IMR-90 (cell line): ENCODE results near the gene LYRM7. TPM values are rescaled to one million over a fixed set of nuclear protein-coding genes. Genes with fewer than 3 reads are reported as not detected.

ENCODE experiments used
- ATAC-seq: fragments of 200-7000 bp; cut with Tn5 transposase; 2 replicates; pipeline ENCODE4 v1.9.1; 2020; ENCODE audit warnings: low read depth, mild to moderate bottlenecking, moderate library complexity
- BruUV-seq: library from RNA; stranded (reverse); fragments of 400-500 nt; replicated peaks from 2 replicates; lab custom pipeline; 2021; lab: Mats Ljungman, UMichigan
- CTCF ChIA-PET: fragments of 300-600 bp; formaldehyde crosslinking; extraction: SDS; loops from one replicate; lab custom pipeline; 2021; ENCODE audit warnings: antibody characterized with exemption; lab: Yijun Ruan, JAX
- POLR2A ChIA-PET: fragments of 300-600 bp; sonication (Branson Sonifier 250); formaldehyde crosslinking; loops from one replicate; lab custom pipeline; 2022; ENCODE audit warnings: antibody characterized with exemption; ENCODE audit not compliant: unreplicated experiment; lab: Charles Lee
- DNase-seq: peaks from one replicate; pipeline ENCODE4 v3.0.0; 2013
- H2AFZ ChIP-seq: replicated peaks from 2 replicates; pipeline ENCODE3; 2013; ENCODE audit warnings: low read length, mild to moderate bottlenecking; ENCODE audit not compliant: poor library complexity
- H2AK5ac ChIP-seq: 2 replicates; pipeline ENCODE4 v1.6.1; 2013; ENCODE audit warnings: low read depth, low read length, inconsistent platforms
- H2AK9ac ChIP-seq: replicated peaks from 2 replicates; pipeline ENCODE3; 2013; ENCODE audit warnings: mild to moderate bottlenecking, low read depth, low read length, moderate library complexity; ENCODE audit not compliant: poor library complexity
- H2BK120ac ChIP-seq: 2 replicates; pipeline ENCODE4 v1.6.1; 2013; ENCODE audit warnings: low read depth, low read length, inconsistent platforms
- H2BK15ac ChIP-seq: 3 replicates; pipeline ENCODE4 v1.6.1; 2013; ENCODE audit warnings: low read depth, low read length, inconsistent platforms
- H2BK20ac ChIP-seq: 2 replicates; pipeline ENCODE4 v1.6.1; 2013; ENCODE audit warnings: low read depth, mild to moderate bottlenecking, inconsistent platforms, low read length, moderate library complexity
- H2BK5ac ChIP-seq: 2 replicates; pipeline ENCODE4 v1.6.1; 2013; ENCODE audit warnings: mild to moderate bottlenecking, low read depth, low read length, inconsistent platforms; ENCODE audit not compliant: poor library complexity, severe bottlenecking
- H3K14ac ChIP-seq: replicated peaks from 2 replicates; pipeline ENCODE4 v1.6.1; 2013; ENCODE audit warnings: low read depth, low read length, inconsistent platforms
- H3K18ac ChIP-seq: 2 replicates; pipeline ENCODE4 v1.6.1; 2013; ENCODE audit warnings: low read depth, low read length, control low read depth
- H3K23ac ChIP-seq: 2 replicates; pipeline ENCODE4 v1.6.1; 2013; ENCODE audit warnings: low read depth, low read length, inconsistent platforms
- H3K27ac ChIP-seq: 2 replicates; pipeline ENCODE4 v1.5.1; 2013; ENCODE audit warnings: mild to moderate bottlenecking, control low read depth, low read length; ENCODE audit not compliant: insufficient read depth
- H3K27me3 ChIP-seq: 2 replicates; pipeline ENCODE4 v1.6.1; 2013; ENCODE audit warnings: low read length; ENCODE audit not compliant: control insufficient read depth, insufficient read depth
- H3K36me3 ChIP-seq: 2 replicates; pipeline ENCODE4 v1.6.1; 2013; ENCODE audit warnings: low read length, mixed read lengths; ENCODE audit not compliant: control insufficient read depth, insufficient read depth
- H3K4ac ChIP-seq: 2 replicates; pipeline ENCODE4 v1.6.1; 2013; ENCODE audit warnings: low read depth, low read length, inconsistent platforms
- H3K4me1 ChIP-seq: 2 replicates; pipeline ENCODE4 v1.6.1; 2013; ENCODE audit warnings: low read length, mixed read lengths; ENCODE audit not compliant: control insufficient read depth, insufficient read depth
- H3K4me2 ChIP-seq: 2 replicates; pipeline ENCODE4 v1.6.1; 2013; ENCODE audit warnings: low read depth, mild to moderate bottlenecking, control low read depth, low read length, moderate library complexity
- H3K4me3 ChIP-seq: 2 replicates; pipeline ENCODE4 v1.5.1; 2013; ENCODE audit warnings: low read depth, mild to moderate bottlenecking, control low read depth, low read length, moderate library complexity; ENCODE audit not compliant: insufficient read depth
- H3K56ac ChIP-seq: 2 replicates; pipeline ENCODE4 v1.6.1; 2013; ENCODE audit warnings: low read length, inconsistent platforms; ENCODE audit not compliant: insufficient read depth; ENCODE audit errors: extremely low read depth
- H3K79me1 ChIP-seq, 2 experiments: 2 replicates each; pipeline ENCODE4 v1.6.1; 2013; ENCODE audit warnings: low read length in 2 of 2, inconsistent platforms in 1 of 2, low read depth in 1 of 2
- H3K9ac ChIP-seq: 2 replicates; pipeline ENCODE4 v1.6.1; 2013; ENCODE audit warnings: low read depth, low read length, control low read depth
- H3K9me1 ChIP-seq: 2 replicates; pipeline ENCODE4 v1.6.1; 2013; ENCODE audit warnings: low read length, inconsistent platforms; ENCODE audit not compliant: insufficient read depth
- H3K9me3 ChIP-seq: 2 replicates; pipeline ENCODE4 v1.6.1; 2013; ENCODE audit warnings: low read length; ENCODE audit not compliant: control insufficient read depth, insufficient read depth
- H4K20me1 ChIP-seq: 2 replicates; pipeline ENCODE4 v1.6.1; 2013; ENCODE audit warnings: low read length, inconsistent platforms; ENCODE audit not compliant: insufficient read depth
- H4K5ac ChIP-seq: 2 replicates; pipeline ENCODE4 v1.6.1; 2013; ENCODE audit warnings: mild to moderate bottlenecking, low read depth, low read length, control low read depth
- H4K8ac ChIP-seq, 2 experiments: 2 replicates each; pipeline ENCODE4 v1.6.1; 2013; ENCODE audit warnings: low read depth in 2 of 2, low read length in 2 of 2, control low read depth in 1 of 2, inconsistent platforms in 1 of 2
- H4K91ac ChIP-seq: 2 replicates; pipeline ENCODE4 v1.6.1; 2013; ENCODE audit warnings: low read depth, low read length, inconsistent platforms; ENCODE audit not compliant: insufficient read depth
- BHLHE40 ChIP-seq: fragments of 150-350 bp; IDR thresholded peaks from 2 replicates; pipeline ENCODE4 v1.6.1; 2016; ENCODE audit warnings: mild to moderate bottlenecking, low read depth, low read length
- CEBPB ChIP-seq: IDR thresholded peaks from 2 replicates; pipeline ENCODE4 v1.6.1; 2012; ENCODE audit warnings: low read depth, low read length, improper control_type of control experiment
- CHD1 ChIP-seq: IDR thresholded peaks from 2 replicates; pipeline ENCODE4 v1.6.1; 2012; ENCODE audit warnings: low read depth, low read length, improper control_type of control experiment
- CTCF ChIP-seq: conservative IDR thresholded peaks from 2 replicates; pipeline ENCODE4 v1.5.1; 2012; ENCODE audit warnings: mild to moderate bottlenecking, low read depth, low read length, improper control_type of control experiment
- FOS ChIP-seq: fragments of 150-350 bp; IDR thresholded peaks from 2 replicates; pipeline ENCODE4 v1.6.1; 2016; ENCODE audit warnings: low read depth, low read length
- MAFK ChIP-seq: IDR thresholded peaks from 2 replicates; pipeline ENCODE4 v1.6.1; 2012; ENCODE audit warnings: low read depth, low read length, improper control_type of control experiment
- MAZ ChIP-seq: IDR thresholded peaks from 2 replicates; pipeline ENCODE4 v1.6.1; 2012; ENCODE audit warnings: low read depth, mild to moderate bottlenecking, low read length, improper control_type of control experiment, moderate library complexity, borderline replicate concordance
- MXI1 ChIP-seq: IDR thresholded peaks from 2 replicates; pipeline ENCODE4 v1.6.1; 2012; ENCODE audit warnings: low read depth, mild to moderate bottlenecking, low read length, moderate library complexity, borderline replicate concordance
- NFE2L2 ChIP-seq: fragments of 150-350 bp; IDR thresholded peaks from 2 replicates; pipeline ENCODE4 v1.6.1; 2016; ENCODE audit warnings: low read depth, mild to moderate bottlenecking, low read length
- POLR2A ChIP-seq: IDR thresholded peaks from 2 replicates; pipeline ENCODE4 v1.6.1; 2012; ENCODE audit warnings: mild to moderate bottlenecking, low read depth, low read length
- RAD21 ChIP-seq: IDR thresholded peaks from 2 replicates; pipeline ENCODE4 v1.6.1; 2012; ENCODE audit warnings: low read length, improper control_type of control experiment
- RCOR1 ChIP-seq: IDR thresholded peaks from 2 replicates; pipeline ENCODE4 v1.6.1; 2012; ENCODE audit warnings: mild to moderate bottlenecking, low read length, improper control_type of control experiment; ENCODE audit not compliant: insufficient replicate concordance
- RFX5 ChIP-seq: IDR thresholded peaks from 2 replicates; pipeline ENCODE4 v1.8.0; 2012; ENCODE audit warnings: low read depth, mild to moderate bottlenecking, low read length, moderate library complexity
- SMC3 ChIP-seq: fragments of 150-350 bp; IDR thresholded peaks from 2 replicates; pipeline ENCODE4 v1.6.1; 2016; ENCODE audit warnings: low read depth, mild to moderate bottlenecking, antibody characterized with exemption, low read length, moderate library complexity
- WGBS, 2 experiments: methylation state at CpG; one replicate each; pipeline versions ENCODE4 v1.1.5 to v1.1.7; 2013; ENCODE audit warnings: missing lambda C conversion rate in 2 of 2; ENCODE audit not compliant: insufficient read length in 1 of 2; ENCODE audit errors: extremely low coverage in 2 of 2; 5-methylcytosine and 5-hydroxymethylcytosine counted together
- dilution Hi-C: fragments of 300-500 bp; cut with HindIII; formaldehyde crosslinking; loops from one replicate; pipeline ENCODE4 v1.14.3; 2018; ENCODE audit warnings: low sequenced_read_pairs; ENCODE audit not compliant: unreplicated experiment
- in situ Hi-C: fragments of 300-500 bp; cut with MboI; formaldehyde crosslinking; loops from 3 replicates; pipeline ENCODE4 v1.14.3; 2019; ENCODE audit warnings: low sequenced_read_pairs, inconsistent platforms, mixed read lengths
- intact Hi-C: fragments of 100-400 bp; cut with micrococcal nuclease; formaldehyde crosslinking; loops from 2 replicates; pipeline ENCODE4 v1.10.0; 2022
- polyA plus RNA-seq, 3 experiments: library from polyadenylated mRNA; depleted of rRNA; stranded (reverse); fragments of >200 nt; gene quantifications; 2 replicates each; pipeline ENCODE4 v1.2.3, GENCODE V29; 2012; ENCODE audit warnings: low replicate concordance in 1 of 3
- total RNA-seq: library from RNA; depleted of rRNA; stranded (reverse); fragments of >200 nt; gene quantifications from 2 replicates; pipeline ENCODE4 v1.2.3, GENCODE V29; 2012
- TF ChIP-seq, protein P1 (sequence below): fragments of 150-350 bp; IDR thresholded peaks from 2 replicates; pipeline ENCODE4 v1.6.1; 2017; ENCODE audit warnings: mild to moderate bottlenecking, antibody characterized with exemption, low read length, low read depth
- TF ChIP-seq, protein P2 (sequence below): fragments of 150-350 bp; IDR thresholded peaks from 2 replicates; pipeline ENCODE4 v1.6.1; 2016; ENCODE audit warnings: low read depth, mild to moderate bottlenecking, low read length, moderate library complexity, borderline replicate concordance

The LYRM7 gene
- total and polyA plus RNA-seq, 2 of the 4 experiments (the other 2 are of a cell fraction): 2.5 to 3.4 TPM

GRCh38 chr5:131221008-131221703 is 50.4 kb downstream of the LYRM7 start:
- ChIA-PET CTCF (no interaction called here), POLR2A (interaction anchor here (0.6 kb wide), 1 partner anchor 156 kb away, joined by 3 read pairs; no protein-coding TSS in a partner anchor)
- Histone ChIP-seq H2AK9ac (no peak overlapping the region), H2BK15ac (no peak overlapping the region), H4K20me1 (no peaks in the 10 kb centered on the region), H3K18ac (no peak overlapping the region), H2AK5ac (no peak overlapping the region), H3K79me1 (no peaks in the 10 kb centered on the region), H3K27ac (no peak overlapping the region), H3K36me3 (no peaks in the 10 kb centered on the region), H3K14ac (no peak overlapping the region), H4K5ac (no peak overlapping the region), H3K9ac (no peak overlapping the region), H2BK20ac (no peak overlapping the region), H3K9me1 (0 out of 2 replicates have a peak, but pooled peaks cover 3% of the 10 kb centered on the region), H3K23ac (no peak overlapping the region), H3K9me3 (no peaks in the 10 kb centered on the region), H2BK5ac (no peak overlapping the region), H3K56ac (no peak overlapping the region), H3K4me1 (peaks cover 9% of the 10 kb centered on the region), H4K91ac (no peak overlapping the region), H3K27me3 (no peaks in the 10 kb centered on the region), H2AFZ (no peak overlapping the region), H3K4me3 (no peak overlapping the region), H3K4ac (no peak overlapping the region), H4K8ac (no peak overlapping the region), H2BK120ac (no peak overlapping the region), H3K4me2 (no peak overlapping the region)
- in situ Hi-C loops: no loop called here
- ATAC-seq (no peak), DNase-seq (no peak)
- intact Hi-C loops: no loop called here
- 82% methylated on average over 3 of the region's 10 CpGs; no CpG with 5 or more reads in 1 of the 2 experiments for WGBS, 2 experiments
- BruUV-seq: no TSS peak
- TF ChIP-seq RCOR1: no peak
- no peak for TF ChIP-seq FOS
- no peak for TF ChIP-seq RAD21
- TF ChIP-seq MAZ: no peak
- no peak for TF ChIP-seq CHD1
- TF ChIP-seq, protein P1, sequence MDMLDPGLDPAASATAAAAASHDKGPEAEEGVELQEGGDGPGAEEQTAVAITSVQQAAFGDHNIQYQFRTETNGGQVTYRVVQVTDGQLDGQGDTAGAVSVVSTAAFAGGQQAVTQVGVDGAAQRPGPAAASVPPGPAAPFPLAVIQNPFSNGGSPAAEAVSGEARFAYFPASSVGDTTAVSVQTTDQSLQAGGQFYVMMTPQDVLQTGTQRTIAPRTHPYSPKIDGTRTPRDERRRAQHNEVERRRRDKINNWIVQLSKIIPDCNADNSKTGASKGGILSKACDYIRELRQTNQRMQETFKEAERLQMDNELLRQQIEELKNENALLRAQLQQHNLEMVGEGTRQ: no peak
- no peak for TF ChIP-seq MAFK
- TF ChIP-seq MXI1: no peak
- TF ChIP-seq BHLHE40: no peak
- TF ChIP-seq RFX5: no peak
- TF ChIP-seq, protein P2, sequence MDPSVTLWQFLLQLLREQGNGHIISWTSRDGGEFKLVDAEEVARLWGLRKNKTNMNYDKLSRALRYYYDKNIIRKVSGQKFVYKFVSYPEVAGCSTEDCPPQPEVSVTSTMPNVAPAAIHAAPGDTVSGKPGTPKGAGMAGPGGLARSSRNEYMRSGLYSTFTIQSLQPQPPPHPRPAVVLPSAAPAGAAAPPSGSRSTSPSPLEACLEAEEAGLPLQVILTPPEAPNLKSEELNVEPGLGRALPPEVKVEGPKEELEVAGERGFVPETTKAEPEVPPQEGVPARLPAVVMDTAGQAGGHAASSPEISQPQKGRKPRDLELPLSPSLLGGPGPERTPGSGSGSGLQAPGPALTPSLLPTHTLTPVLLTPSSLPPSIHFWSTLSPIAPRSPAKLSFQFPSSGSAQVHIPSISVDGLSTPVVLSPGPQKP: no peak
- TF ChIP-seq CEBPB: no peak
- no peak for TF ChIP-seq CTCF
- no peak for TF ChIP-seq SMC3
- no peak for TF ChIP-seq NFE2L2
- no peak for TF ChIP-seq POLR2A
- dilution Hi-C loops: no loop called here
